NCI-H146 treated with DMSO at 0.1 percent for 48 hours (cell line): ENCODE data around the gene PTGDR.

Experiments
- DNase-seq: peaks from one replicate; lab custom pipeline; 2025; ENCODE audit not compliant: unreplicated experiment; lab: John Stamatoyannopoulos, UW

PTGDR gene

GRCh38 chr14:52267501-52268278 is at the start of gene PTGDR:
TSS of gene PTGDR (plus strand) at chr14:52267698. CDS start at chr14:52267815, 117 bp downstream.
- no peak for DNase-seq

GRCh38 chr14:52219488-52220084 is 47.9 kb upstream of the PTGDR start:
- no peak for DNase-seq

- no peak for DNase-seq
Observed at GRCh38 chr14:52220924-52221811, 46.3 kb upstream of the PTGDR start.

GRCh38 chr14:52222901-52223300 is 44.6 kb upstream of the PTGDR start:
- no peak for DNase-seq

- DNase-seq: no peak
Observed at GRCh38 chr14:52227619-52228222, 39.8 kb upstream of the PTGDR start.

GRCh38 chr14:52233693-52234092 is 33.8 kb upstream of the PTGDR start:
- DNase-seq: no peak

GRCh38 chr14:52235434-52235833 is 32.1 kb upstream of the PTGDR start:
- DNase-seq: no peak

GRCh38 chr14:52235866-52236510 is 31.5 kb upstream of the PTGDR start:
- no peak for DNase-seq

- DNase-seq: no peak
Observed at GRCh38 chr14:52238682-52239081, 28.8 kb upstream of the PTGDR start.

GRCh38 chr14:52240623-52241022 is 26.9 kb upstream of the PTGDR start:
- no peak for DNase-seq

GRCh38 chr14:52241087-52241793 is 26.3 kb upstream of the PTGDR start:
- no peak for DNase-seq

- DNase-seq: no peak
Observed at GRCh38 chr14:52244328-52244727, 23.2 kb upstream of the PTGDR start.

- no peak for DNase-seq
Observed at GRCh38 chr14:52244997-52245396, 22.5 kb upstream of the PTGDR start.

GRCh38 chr14:52248057-52248456 is 19.4 kb upstream of the PTGDR start:
- DNase-seq: no peak

GRCh38 chr14:52251724-52252123 is 15.8 kb upstream of the PTGDR start:
- no peak for DNase-seq

GRCh38 chr14:52253503-52253902 is 14.0 kb upstream of the PTGDR start:
- DNase-seq: no peak

- DNase-seq: no peak
Observed at GRCh38 chr14:52254086-52254485, 13.4 kb upstream of the PTGDR start.

GRCh38 chr14:52258783-52259182 is 8.7 kb upstream of the PTGDR start:
- no peak for DNase-seq

GRCh38 chr14:52259434-52259833 is 8.1 kb upstream of the PTGDR start:
- no peak for DNase-seq

GRCh38 chr14:52262600-52262999 is 4.9 kb upstream of the PTGDR start:
- no peak for DNase-seq
